ENCODE measurements around the gene CRAT. TPM values are rescaled to one million over a fixed set of nuclear protein-coding genes. Genes with fewer than 3 reads are reported as not detected.
A peak's percentile ranks its signal among the peaks of the same experiment; 100 is the strongest.

CRAT gene
- total RNA-seq, 2 experiments from 2014 or later = 7.1 to 9.4 TPM

DNA sequence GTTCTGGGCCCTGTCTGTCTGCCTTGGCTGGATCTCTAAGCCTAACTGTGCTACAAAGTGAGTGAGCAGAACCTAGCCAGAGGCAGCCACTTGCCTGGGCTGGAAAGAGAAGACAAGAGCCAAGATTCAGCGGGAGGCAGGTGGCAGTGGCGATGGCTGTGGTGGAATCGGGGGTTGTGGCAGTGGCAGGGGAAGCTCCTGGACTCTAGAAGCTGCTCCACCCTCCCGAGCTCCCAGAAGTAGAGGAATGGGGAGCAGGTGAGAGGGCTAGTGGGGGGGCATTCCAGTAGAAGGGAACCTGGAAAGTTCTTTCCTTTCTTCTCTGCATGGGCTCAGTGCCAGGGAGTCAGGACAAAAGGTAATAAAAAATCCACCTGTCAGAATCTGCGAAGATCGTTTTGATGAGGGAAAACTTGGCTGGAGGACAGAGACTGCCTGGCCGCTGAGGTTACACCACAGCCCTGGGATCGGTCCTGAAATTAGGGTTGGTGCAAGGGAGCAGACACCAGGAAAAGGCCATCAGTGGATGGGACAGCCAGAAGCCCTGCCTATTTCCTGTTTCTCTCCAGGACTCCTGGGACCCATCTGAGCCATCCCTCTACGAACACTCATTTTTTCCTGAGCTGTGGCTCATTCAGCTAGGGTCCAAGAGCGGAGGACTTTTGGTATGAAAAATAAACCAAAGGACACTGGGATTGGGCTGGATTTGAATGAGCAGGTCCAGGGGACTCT, 1.6 kb downstream of the CRAT start:
- intact Hi-C loops (cut with DNase I, micrococcal nuclease) = loop anchor here in 1 of 2 experiments (2.0 kb wide), 1 partner anchor 26 kb away; no protein-coding TSS in a partner anchor
- DNase-seq (no peak), ATAC-seq (ENCODE audit: poor library complexity) (no peak)
- Histone ChIP-seq H3K27me3 (ENCODE audit: control insufficient read depth in 1 of 2, insufficient read depth in 2 of 2, low read length in 2 of 2) (no peaks in the 10 kb centered on the region), H3K27ac (ENCODE audit: low read depth in 1 of 2, low read length in 2 of 2) (no peak overlapping the region), H3K36me3 (ENCODE audit: insufficient read depth, low read length) (peaks cover 2% of the 10 kb centered on the region), H3K9me3 (ENCODE audit: control insufficient read depth in 1 of 2, insufficient read depth in 1 of 2, low read length in 2 of 2) (no peaks in the 10 kb centered on the region), H3K4me3 (ENCODE audit: low read length) (no peak overlapping the region), H3K4me1 (ENCODE audit: insufficient read depth, low read length) (peaks cover 34% of the 10 kb centered on the region)
- peaks cover 24% of the 10 kb centered on the region for H3K4me1 Mint-ChIP-seq (ENCODE audit: low read depth)
- peak overlapping the region; percentile 89 for H3K4me3 Mint-ChIP-seq
- no peaks in the 10 kb centered on the region for H3K9me3 Mint-ChIP-seq
- H3K27me3 Mint-ChIP-seq = no peaks in the 10 kb centered on the region
- H3K27ac Mint-ChIP-seq = peak overlapping the region; percentile 5
- TF ChIP-seq, protein P1, sequence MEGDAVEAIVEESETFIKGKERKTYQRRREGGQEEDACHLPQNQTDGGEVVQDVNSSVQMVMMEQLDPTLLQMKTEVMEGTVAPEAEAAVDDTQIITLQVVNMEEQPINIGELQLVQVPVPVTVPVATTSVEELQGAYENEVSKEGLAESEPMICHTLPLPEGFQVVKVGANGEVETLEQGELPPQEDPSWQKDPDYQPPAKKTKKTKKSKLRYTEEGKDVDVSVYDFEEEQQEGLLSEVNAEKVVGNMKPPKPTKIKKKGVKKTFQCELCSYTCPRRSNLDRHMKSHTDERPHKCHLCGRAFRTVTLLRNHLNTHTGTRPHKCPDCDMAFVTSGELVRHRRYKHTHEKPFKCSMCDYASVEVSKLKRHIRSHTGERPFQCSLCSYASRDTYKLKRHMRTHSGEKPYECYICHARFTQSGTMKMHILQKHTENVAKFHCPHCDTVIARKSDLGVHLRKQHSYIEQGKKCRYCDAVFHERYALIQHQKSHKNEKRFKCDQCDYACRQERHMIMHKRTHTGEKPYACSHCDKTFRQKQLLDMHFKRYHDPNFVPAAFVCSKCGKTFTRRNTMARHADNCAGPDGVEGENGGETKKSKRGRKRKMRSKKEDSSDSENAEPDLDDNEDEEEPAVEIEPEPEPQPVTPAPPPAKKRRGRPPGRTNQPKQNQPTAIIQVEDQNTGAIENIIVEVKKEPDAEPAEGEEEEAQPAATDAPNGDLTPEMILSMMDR (IDR thresholded peaks at IDR 0.05) = no peak
- H3K36me3 Mint-ChIP-seq (ENCODE audit: low read depth) = peaks cover 15% of the 10 kb centered on the region
- ChIA-PET POLR2A (interaction anchor here (0.9 to 3.0 kb wide), 3 partner anchors 11 to 28 kb away, joined by 3 to 15 read pairs (median 4); partner anchors contain the start of gene DOLPP1), CTCF (interaction anchor here (1.0 kb wide), 1 partner anchor 34 kb away, joined by 3 read pairs; no protein-coding TSS in a partner anchor)

DNA sequence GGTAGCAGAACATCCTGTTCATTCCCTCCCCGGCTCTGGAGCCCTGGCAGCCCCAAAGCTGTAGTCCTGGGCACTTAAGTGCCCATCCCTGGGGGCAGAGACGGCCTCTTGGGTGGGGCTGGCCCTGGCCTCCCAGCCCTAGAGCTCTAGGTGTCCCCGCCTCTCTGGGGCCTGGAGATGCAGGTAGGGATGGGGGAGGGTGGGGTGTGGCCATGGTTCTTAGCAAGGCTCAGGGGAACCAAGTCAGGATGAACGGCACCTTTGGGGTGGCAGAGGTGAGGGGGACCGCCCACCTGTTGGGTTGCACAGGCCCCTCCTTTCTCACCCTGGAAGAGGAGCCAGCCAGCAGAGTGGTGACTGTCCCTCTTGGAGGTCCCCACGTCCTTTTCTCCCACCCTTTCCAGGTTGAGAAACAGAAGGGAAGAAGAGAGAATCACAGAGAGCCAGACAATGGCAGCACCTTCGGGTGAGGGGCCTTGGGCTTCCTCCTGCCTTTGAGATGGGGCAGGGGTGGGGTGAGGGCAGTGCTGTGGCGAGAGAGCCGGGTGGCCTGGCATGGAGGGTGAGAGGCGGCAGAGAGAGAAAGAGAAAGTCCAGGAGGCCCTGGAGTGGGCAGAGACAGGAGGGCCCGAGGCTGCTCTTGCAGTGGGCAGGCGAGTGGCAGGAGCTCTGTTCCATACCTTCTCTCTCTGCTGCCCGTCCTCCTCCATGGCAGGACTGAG, 2.3 kb downstream of the CRAT start:
- peaks cover 24% of the 10 kb centered on the region for H3K4me1 Mint-ChIP-seq (ENCODE audit: low read depth)
- Histone ChIP-seq H3K9me3 (ENCODE audit: control insufficient read depth in 1 of 2, insufficient read depth in 1 of 2, low read length in 2 of 2) (no peaks in the 10 kb centered on the region), H3K27ac (ENCODE audit: low read depth in 1 of 2, low read length in 2 of 2) (no peak overlapping the region), H3K4me1 (ENCODE audit: insufficient read depth, low read length) (peaks cover 30% of the 10 kb centered on the region), H3K36me3 (ENCODE audit: insufficient read depth, low read length) (peaks cover 2% of the 10 kb centered on the region), H3K27me3 (ENCODE audit: control insufficient read depth in 1 of 2, insufficient read depth in 2 of 2, low read length in 2 of 2) (no peaks in the 10 kb centered on the region), H3K4me3 (ENCODE audit: low read length) (no peak overlapping the region)
- H3K9me3 Mint-ChIP-seq = no peaks in the 10 kb centered on the region
- H3K27me3 Mint-ChIP-seq = no peaks in the 10 kb centered on the region
- POLR2A ChIA-PET = no interaction called here
- H3K36me3 Mint-ChIP-seq (ENCODE audit: low read depth) = peaks cover 15% of the 10 kb centered on the region
- TF ChIP-seq, protein P1 (IDR thresholded peaks at IDR 0.05) = no peak
- intact Hi-C loops (cut with DNase I, micrococcal nuclease) = loop anchor here in 1 of 2 experiments (2.0 kb wide), 1 partner anchor 25 kb away; no protein-coding TSS in a partner anchor
- no peak for ATAC-seq (ENCODE audit: poor library complexity)
- DNase-seq = no peak
- H3K4me3 Mint-ChIP-seq = peak overlapping the region; percentile 89
- CTCF ChIA-PET = no interaction called here
- H3K27ac Mint-ChIP-seq = no peak overlapping the region

DNA sequence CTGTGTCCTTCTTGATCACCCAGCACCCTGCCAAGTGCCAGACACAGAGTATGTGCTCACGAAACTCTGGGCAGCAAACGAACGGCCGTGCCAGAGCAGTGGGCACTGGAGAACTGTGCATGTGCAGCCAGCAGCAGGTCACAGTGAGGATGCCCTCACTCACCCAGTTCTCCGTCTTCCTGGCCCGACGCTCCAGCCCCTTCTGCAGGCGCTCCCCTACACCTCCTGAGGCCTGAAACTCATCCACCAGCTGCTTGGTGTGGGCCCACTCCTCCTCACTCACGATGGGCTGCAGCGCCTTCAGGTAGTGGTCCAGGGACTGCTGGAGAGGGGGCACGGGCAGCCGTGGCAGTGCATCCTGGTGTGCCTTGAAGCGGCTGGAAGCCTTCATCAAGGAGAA, 2.9 kb downstream of the CRAT start:
- ATAC-seq (ENCODE audit: poor library complexity) = no peak
- intact Hi-C loops (cut with DNase I, micrococcal nuclease) = loop anchor here in 1 of 2 experiments (2.0 kb wide), 1 partner anchor 25 kb away; no protein-coding TSS in a partner anchor
- no peaks in the 10 kb centered on the region for H3K9me3 ChIP-seq (ENCODE audit: control insufficient read depth in 1 of 2, insufficient read depth in 1 of 2, low read length in 2 of 2)
- Mint-ChIP-seq H3K4me1 (ENCODE audit: low read depth) (peaks cover 24% of the 10 kb centered on the region), H3K36me3 (ENCODE audit: low read depth) (peaks cover 15% of the 10 kb centered on the region), H3K27me3 (no peaks in the 10 kb centered on the region), H3K9me3 (no peaks in the 10 kb centered on the region), H3K27ac (no peak overlapping the region), H3K4me3 (peak overlapping the region; percentile 15)
- POLR2A ChIA-PET = no interaction called here
- TF ChIP-seq, protein P1 (IDR thresholded peaks at IDR 0.05) = no peak
- DNase-seq = no peak
- H3K27me3 ChIP-seq (ENCODE audit: control insufficient read depth in 1 of 2, insufficient read depth in 2 of 2, low read length in 2 of 2) = no peaks in the 10 kb centered on the region
- peaks cover 2% of the 10 kb centered on the region for H3K36me3 ChIP-seq (ENCODE audit: insufficient read depth, low read length)
- no peak overlapping the region for H3K4me3 ChIP-seq (ENCODE audit: low read length)
- peaks cover 30% of the 10 kb centered on the region for H3K4me1 ChIP-seq (ENCODE audit: insufficient read depth, low read length)
- CTCF ChIA-PET = no interaction called here
- H3K27ac ChIP-seq (ENCODE audit: low read depth in 1 of 2, low read length in 2 of 2) = no peak overlapping the region
